ENCODE data around the gene TMPRSS9. TPM values are rescaled to one million over a fixed set of nuclear protein-coding genes. Genes with fewer than 3 reads are reported as not detected.

Gene TMPRSS9
- polyA plus RNA-seq, 3 donors, result 0.12 to 0.30 TPM; not detected in 1

- Mint-ChIP-seq H3K4me3 (no peak overlapping the region), H3K27me3 (ENCODE audit: low read depth in 3 of 3) (no peaks in the 10 kb centered on the region), H3K4me1 (no peaks in the 10 kb centered on the region), H3K36me3 (peaks cover 14 to 41% of the 10 kb centered on the region in 2 donors), H3K27ac (no peak overlapping the region), H3K9me3 (peaks cover 0 to 6% (median 3%) of the 10 kb centered on the region in 7 donors)
- peaks cover 20% of the 10 kb centered on the region for H4K20me1 ChIP-seq (ENCODE audit: insufficient read depth, low read length)
- no peaks in the 10 kb centered on the region for H3K4me1 ChIP-seq (ENCODE audit: control insufficient read depth in 1 of 2, insufficient read depth in 2 of 2, low read length in 2 of 2)
- DNase-seq, result no peak
- no peak overlapping the region for H3K9ac ChIP-seq (ENCODE audit: insufficient read depth, low read length, poor library complexity, severe bottlenecking)
- intact Hi-C loops (cut with micrococcal nuclease), result no loop called here
- no peak overlapping the region for H3K4me3 ChIP-seq (replicated peaks in 1 of 3; ENCODE audit: low read depth in 2 of 3, low read length in 3 of 3)
- H3K27me3 ChIP-seq (ENCODE audit: control insufficient read depth in 2 of 2, insufficient read depth in 2 of 2, low read length in 2 of 2), result no peaks in the 10 kb centered on the region
- no peak overlapping the region for H3K4me2 ChIP-seq (replicated peaks; ENCODE audit: extremely low read depth, low read length, poor library complexity, severe bottlenecking)
- H3K9me3 ChIP-seq (replicated peaks in 1 of 2; ENCODE audit: control insufficient read depth in 1 of 2, insufficient read depth in 1 of 2, low read length in 2 of 2), result peaks cover 0 to 7% of the 10 kb centered on the region in 2 donors
- 97% methylated on average over 48 of the region's 52 CpGs for WGBS (ENCODE audit: insufficient coverage)
- H3K27ac ChIP-seq (ENCODE audit: low read depth in 1 of 2, low read length in 2 of 2), result no peak overlapping the region
- H3K79me2 ChIP-seq (ENCODE audit: insufficient read depth, low read length), result peaks cover 7% of the 10 kb centered on the region
- TF ChIP-seq CTCF (IDR thresholded peaks at IDR 0.05), result no peak
- peaks cover 12 to 20% of the 10 kb centered on the region in 2 donors for H3K36me3 ChIP-seq (replicated peaks in 1 of 2; ENCODE audit: control insufficient read depth in 1 of 2, insufficient read depth in 2 of 2, low read length in 2 of 2)
- H2AFZ ChIP-seq (ENCODE audit: insufficient read depth, low read depth, low read length, poor library complexity, severe bottlenecking), result no peak overlapping the region
Observed at GRCh38 chr19:2339644-2340310, 20.3 kb upstream of the TMPRSS9 start.

GRCh38 chr19:2340496-2341243, 19.4 kb upstream of the TMPRSS9 start:
- no peaks in the 10 kb centered on the region for H3K27me3 Mint-ChIP-seq (ENCODE audit: low read depth in 3 of 3)
- peaks cover 13 to 20% of the 10 kb centered on the region in 2 donors for H3K36me3 ChIP-seq (replicated peaks in 1 of 2; ENCODE audit: control insufficient read depth in 1 of 2, insufficient read depth in 2 of 2, low read length in 2 of 2)
- TF ChIP-seq CTCF (IDR thresholded peaks at IDR 0.05), result no peak
- H3K27ac ChIP-seq (ENCODE audit: low read depth in 1 of 2, low read length in 2 of 2), result no peak overlapping the region
- peaks cover 0 to 1% (median 0%) of the 10 kb centered on the region in 7 donors for H3K9me3 Mint-ChIP-seq
- H3K27me3 ChIP-seq (ENCODE audit: control insufficient read depth in 2 of 2, insufficient read depth in 2 of 2, low read length in 2 of 2), result no peaks in the 10 kb centered on the region
- no peaks in the 10 kb centered on the region for H3K4me1 Mint-ChIP-seq
- H3K27ac Mint-ChIP-seq, result peak overlapping the region in 1 of 7 donors; percentile 24
- intact Hi-C loops (cut with micrococcal nuclease), result no loop called here
- H3K9ac ChIP-seq (ENCODE audit: insufficient read depth, low read length, poor library complexity, severe bottlenecking), result no peak overlapping the region
- peaks cover 12% of the 10 kb centered on the region for H4K20me1 ChIP-seq (ENCODE audit: insufficient read depth, low read length)
- H2AFZ ChIP-seq (ENCODE audit: insufficient read depth, low read depth, low read length, poor library complexity, severe bottlenecking), result no peak overlapping the region
- 89% methylated on average over 27 of the region's 38 CpGs for WGBS (ENCODE audit: insufficient coverage)
- peaks cover 0 to under 1% of the 10 kb centered on the region in 2 donors for H3K9me3 ChIP-seq (replicated peaks in 1 of 2; ENCODE audit: control insufficient read depth in 1 of 2, insufficient read depth in 1 of 2, low read length in 2 of 2)
- H3K79me2 ChIP-seq (ENCODE audit: insufficient read depth, low read length), result peaks cover 2% of the 10 kb centered on the region
- no peaks in the 10 kb centered on the region for H3K4me1 ChIP-seq (ENCODE audit: control insufficient read depth in 1 of 2, insufficient read depth in 2 of 2, low read length in 2 of 2)
- peaks cover 17 to 40% of the 10 kb centered on the region in 2 donors for H3K36me3 Mint-ChIP-seq
- no peak for DNase-seq
- H3K4me3 Mint-ChIP-seq, result no peak overlapping the region
- H3K4me2 ChIP-seq (replicated peaks; ENCODE audit: extremely low read depth, low read length, poor library complexity, severe bottlenecking), result no peak overlapping the region
- no peak overlapping the region for H3K4me3 ChIP-seq (replicated peaks in 1 of 3; ENCODE audit: low read depth in 2 of 3, low read length in 3 of 3)
